IMR-90 (cell line): ENCODE data around the gene MIEN1. TPM values are rescaled to one million over a fixed set of nuclear protein-coding genes. Genes with fewer than 3 reads are reported as not detected.

Source experiments
- ATAC-seq: fragments of 200-7000 bp; cut with Tn5 transposase; 2 replicates; pipeline ENCODE4 v1.9.1; 2020; ENCODE audit warnings: low read depth, mild to moderate bottlenecking, moderate library complexity
- BruUV-seq: library from RNA; stranded (reverse); fragments of 400-500 nt; replicated peaks from 2 replicates; lab custom pipeline; 2021; lab: Mats Ljungman, UMichigan
- CTCF ChIA-PET: fragments of 300-600 bp; formaldehyde crosslinking; extraction: SDS; loops from one replicate; lab custom pipeline; 2021; ENCODE audit warnings: antibody characterized with exemption; lab: Yijun Ruan, JAX
- POLR2A ChIA-PET: fragments of 300-600 bp; sonication (Branson Sonifier 250); formaldehyde crosslinking; loops from one replicate; lab custom pipeline; 2022; ENCODE audit warnings: antibody characterized with exemption; ENCODE audit not compliant: unreplicated experiment; lab: Charles Lee
- DNase-seq: peaks from one replicate; pipeline ENCODE4 v3.0.0; 2013
- H2AFZ ChIP-seq: replicated peaks from 2 replicates; pipeline ENCODE3; 2013; ENCODE audit warnings: low read length, mild to moderate bottlenecking; ENCODE audit not compliant: poor library complexity
- H2AK5ac ChIP-seq: 2 replicates; pipeline ENCODE4 v1.6.1; 2013; ENCODE audit warnings: low read depth, low read length, inconsistent platforms
- H2AK9ac ChIP-seq: replicated peaks from 2 replicates; pipeline ENCODE3; 2013; ENCODE audit warnings: mild to moderate bottlenecking, low read depth, low read length, moderate library complexity; ENCODE audit not compliant: poor library complexity
- H2BK120ac ChIP-seq: 2 replicates; pipeline ENCODE4 v1.6.1; 2013; ENCODE audit warnings: low read depth, low read length, inconsistent platforms
- H2BK15ac ChIP-seq: 3 replicates; pipeline ENCODE4 v1.6.1; 2013; ENCODE audit warnings: low read depth, low read length, inconsistent platforms
- H2BK20ac ChIP-seq: 2 replicates; pipeline ENCODE4 v1.6.1; 2013; ENCODE audit warnings: low read depth, mild to moderate bottlenecking, inconsistent platforms, low read length, moderate library complexity
- H2BK5ac ChIP-seq: 2 replicates; pipeline ENCODE4 v1.6.1; 2013; ENCODE audit warnings: mild to moderate bottlenecking, low read depth, low read length, inconsistent platforms; ENCODE audit not compliant: poor library complexity, severe bottlenecking
- H3K14ac ChIP-seq: replicated peaks from 2 replicates; pipeline ENCODE4 v1.6.1; 2013; ENCODE audit warnings: low read depth, low read length, inconsistent platforms
- H3K18ac ChIP-seq: 2 replicates; pipeline ENCODE4 v1.6.1; 2013; ENCODE audit warnings: low read depth, low read length, control low read depth
- H3K23ac ChIP-seq: 2 replicates; pipeline ENCODE4 v1.6.1; 2013; ENCODE audit warnings: low read depth, low read length, inconsistent platforms
- H3K27ac ChIP-seq: 2 replicates; pipeline ENCODE4 v1.5.1; 2013; ENCODE audit warnings: mild to moderate bottlenecking, control low read depth, low read length; ENCODE audit not compliant: insufficient read depth
- H3K27me3 ChIP-seq: 2 replicates; pipeline ENCODE4 v1.6.1; 2013; ENCODE audit warnings: low read length; ENCODE audit not compliant: control insufficient read depth, insufficient read depth
- H3K36me3 ChIP-seq: 2 replicates; pipeline ENCODE4 v1.6.1; 2013; ENCODE audit warnings: low read length, mixed read lengths; ENCODE audit not compliant: control insufficient read depth, insufficient read depth
- H3K4ac ChIP-seq: 2 replicates; pipeline ENCODE4 v1.6.1; 2013; ENCODE audit warnings: low read depth, low read length, inconsistent platforms
- H3K4me1 ChIP-seq: 2 replicates; pipeline ENCODE4 v1.6.1; 2013; ENCODE audit warnings: low read length, mixed read lengths; ENCODE audit not compliant: control insufficient read depth, insufficient read depth
- H3K4me2 ChIP-seq: 2 replicates; pipeline ENCODE4 v1.6.1; 2013; ENCODE audit warnings: low read depth, mild to moderate bottlenecking, control low read depth, low read length, moderate library complexity
- H3K4me3 ChIP-seq: 2 replicates; pipeline ENCODE4 v1.5.1; 2013; ENCODE audit warnings: low read depth, mild to moderate bottlenecking, control low read depth, low read length, moderate library complexity; ENCODE audit not compliant: insufficient read depth
- H3K56ac ChIP-seq: 2 replicates; pipeline ENCODE4 v1.6.1; 2013; ENCODE audit warnings: low read length, inconsistent platforms; ENCODE audit not compliant: insufficient read depth; ENCODE audit errors: extremely low read depth
- H3K79me1 ChIP-seq, 2 experiments: 2 replicates each; pipeline ENCODE4 v1.6.1; 2013; ENCODE audit warnings: low read length in 2 of 2, inconsistent platforms in 1 of 2, low read depth in 1 of 2
- H3K9ac ChIP-seq: 2 replicates; pipeline ENCODE4 v1.6.1; 2013; ENCODE audit warnings: low read depth, low read length, control low read depth
- H3K9me1 ChIP-seq: 2 replicates; pipeline ENCODE4 v1.6.1; 2013; ENCODE audit warnings: low read length, inconsistent platforms; ENCODE audit not compliant: insufficient read depth
- H3K9me3 ChIP-seq: 2 replicates; pipeline ENCODE4 v1.6.1; 2013; ENCODE audit warnings: low read length; ENCODE audit not compliant: control insufficient read depth, insufficient read depth
- H4K20me1 ChIP-seq: 2 replicates; pipeline ENCODE4 v1.6.1; 2013; ENCODE audit warnings: low read length, inconsistent platforms; ENCODE audit not compliant: insufficient read depth
- H4K5ac ChIP-seq: 2 replicates; pipeline ENCODE4 v1.6.1; 2013; ENCODE audit warnings: mild to moderate bottlenecking, low read depth, low read length, control low read depth
- H4K8ac ChIP-seq, 2 experiments: 2 replicates each; pipeline ENCODE4 v1.6.1; 2013; ENCODE audit warnings: low read depth in 2 of 2, low read length in 2 of 2, control low read depth in 1 of 2, inconsistent platforms in 1 of 2
- H4K91ac ChIP-seq: 2 replicates; pipeline ENCODE4 v1.6.1; 2013; ENCODE audit warnings: low read depth, low read length, inconsistent platforms; ENCODE audit not compliant: insufficient read depth
- BHLHE40 ChIP-seq: fragments of 150-350 bp; IDR thresholded peaks from 2 replicates; pipeline ENCODE4 v1.6.1; 2016; ENCODE audit warnings: mild to moderate bottlenecking, low read depth, low read length
- RAD21 ChIP-seq: IDR thresholded peaks from 2 replicates; pipeline ENCODE4 v1.6.1; 2012; ENCODE audit warnings: low read length, improper control_type of control experiment
- WGBS, 2 experiments: methylation state at CpG; one replicate each; pipeline versions ENCODE4 v1.1.5 to v1.1.7; 2013; ENCODE audit warnings: missing lambda C conversion rate in 2 of 2; ENCODE audit not compliant: insufficient read length in 1 of 2; ENCODE audit errors: extremely low coverage in 2 of 2; 5-methylcytosine and 5-hydroxymethylcytosine counted together
- dilution Hi-C: fragments of 300-500 bp; cut with HindIII; formaldehyde crosslinking; loops from one replicate; pipeline ENCODE4 v1.14.3; 2018; ENCODE audit warnings: low sequenced_read_pairs; ENCODE audit not compliant: unreplicated experiment
- in situ Hi-C: fragments of 300-500 bp; cut with MboI; formaldehyde crosslinking; loops from 3 replicates; pipeline ENCODE4 v1.14.3; 2019; ENCODE audit warnings: low sequenced_read_pairs, inconsistent platforms, mixed read lengths
- intact Hi-C: fragments of 100-400 bp; cut with micrococcal nuclease; formaldehyde crosslinking; loops from 2 replicates; pipeline ENCODE4 v1.10.0; 2022
- polyA plus RNA-seq, 3 experiments: library from polyadenylated mRNA; depleted of rRNA; stranded (reverse); fragments of >200 nt; gene quantifications; 2 replicates each; pipeline ENCODE4 v1.2.3, GENCODE V29; 2012; ENCODE audit warnings: low replicate concordance in 1 of 3
- total RNA-seq: library from RNA; depleted of rRNA; stranded (reverse); fragments of >200 nt; gene quantifications from 2 replicates; pipeline ENCODE4 v1.2.3, GENCODE V29; 2012

Gene MIEN1
- total and polyA plus RNA-seq, 2 of the 4 experiments (the other 2 are of a cell fraction), result 20.3 to 75.6 TPM

DNA sequence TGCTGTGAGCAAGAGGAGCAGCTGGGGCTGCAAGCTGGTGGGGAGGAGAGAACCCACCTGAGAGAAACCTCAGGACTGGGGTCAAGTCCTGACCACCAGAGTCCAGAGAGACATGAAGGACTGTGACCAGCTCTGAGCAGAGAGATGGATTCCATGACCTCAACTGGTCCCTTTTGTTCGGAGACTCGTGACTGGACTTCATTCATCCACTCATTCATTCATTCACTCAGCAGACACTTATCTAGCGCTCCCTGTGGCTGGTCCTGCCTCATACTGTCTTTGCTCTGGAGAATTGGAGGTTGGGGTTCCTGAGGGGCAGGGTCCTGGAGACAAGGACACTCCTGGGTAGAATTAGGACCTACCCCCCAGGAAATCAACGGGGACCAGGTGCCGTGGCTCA is 26.4 kb downstream of the MIEN1 start:
- H2AK9ac ChIP-seq, result no peak overlapping the region
- no peak overlapping the region for H3K14ac ChIP-seq
- H4K8ac ChIP-seq, result no peak overlapping the region
- POLR2A ChIA-PET, result no interaction called here
- H2BK15ac ChIP-seq, result no peak overlapping the region
- no peak for TF ChIP-seq BHLHE40
- TF ChIP-seq RAD21, result no peak
- dilution Hi-C loops (no loop called here), intact Hi-C loops (no loop called here), in situ Hi-C loops (no loop called here)
- H3K4me1 ChIP-seq, result peaks cover 21% of the 10 kb centered on the region
- H3K4ac ChIP-seq, result no peak overlapping the region
- H4K20me1 ChIP-seq, result peaks cover 55% of the 10 kb centered on the region
- no peak overlapping the region for H3K4me2 ChIP-seq
- H3K36me3 ChIP-seq, result peaks cover 18% of the 10 kb centered on the region
- no peak overlapping the region for H2BK120ac ChIP-seq
- no peak overlapping the region for H2BK5ac ChIP-seq
- no peaks in the 10 kb centered on the region for H3K27me3 ChIP-seq
- H4K5ac ChIP-seq, result no peak overlapping the region
- H3K4me3 ChIP-seq, result no peak overlapping the region
- 93% methylated on average over 2 of the region's 5 CpGs; no CpG with 5 or more reads in 1 of the 2 experiments for WGBS, 2 experiments
- H2BK20ac ChIP-seq, result no peak overlapping the region
- no peak overlapping the region for H3K56ac ChIP-seq
- H4K91ac ChIP-seq, result no peak overlapping the region
- peaks cover 20% of the 10 kb centered on the region for H3K9me1 ChIP-seq
- BruUV-seq, result no TSS peak
- H3K9ac ChIP-seq, result no peak overlapping the region
- H2AK5ac ChIP-seq, result no peak overlapping the region
- no peak overlapping the region for H3K27ac ChIP-seq
- CTCF ChIA-PET, result interaction anchor here (0.5 kb wide), 1 partner anchor 98 kb away, joined by 3 read pairs; no protein-coding TSS in a partner anchor
- no peak overlapping the region for H2AFZ ChIP-seq
- ATAC-seq (no peak), DNase-seq (no peak)
- no peaks in the 10 kb centered on the region for H3K9me3 ChIP-seq
- peaks cover 0 to 74% of the 10 kb centered on the region in 2 experiments; a peak in 3 of 4 replicates for H3K79me1 ChIP-seq
- no peak overlapping the region for H3K23ac ChIP-seq
- H3K18ac ChIP-seq, result no peak overlapping the region
